Activated T-helper 2 cell treated with anti-CD3 and anti-CD28 coated beads, Interferon-gamma antibody, Interleukin-2, Interleukin-4, amounts not matched to agents 10 μg/mL and 5 μg/mL and 100 μg/mL, durations not matched to agents 14 hours and 24 hours and 36 hours (primary cell): Measurements from ENCODE around the gene LMAN1L. TPM values are rescaled to one million over a fixed set of nuclear protein-coding genes. Genes with fewer than 3 reads are reported as not detected.

Source experiments
- DNase-seq: peaks from one replicate; pipeline ENCODE4 v3.0.0; 2021; ENCODE audit warnings: low spot score
- H3K27ac Mint-ChIP-seq: one replicate; pipeline ENCODE4 v1.8.0; 2021; ENCODE audit warnings: mixed read lengths
- H3K27me3 Mint-ChIP-seq: one replicate; pipeline ENCODE4 v1.8.0; 2021; ENCODE audit warnings: low read depth, mixed read lengths
- H3K36me3 Mint-ChIP-seq: one replicate; pipeline ENCODE4 v1.8.0; 2021; ENCODE audit warnings: low read depth, mixed read lengths
- H3K4me1 Mint-ChIP-seq: one replicate; pipeline ENCODE4 v1.8.0; 2021; ENCODE audit warnings: low read depth, mixed read lengths
- H3K4me3 Mint-ChIP-seq: one replicate; pipeline ENCODE4 v1.8.0; 2021; ENCODE audit warnings: low read depth, mild to moderate bottlenecking, moderate library complexity, mixed read lengths
- H3K9me3 Mint-ChIP-seq: one replicate; pipeline ENCODE4 v1.8.0; 2021; ENCODE audit warnings: mixed read lengths
- intact Hi-C: fragments of 100-400 bp; cut with micrococcal nuclease; formaldehyde crosslinking; loops from one replicate; pipeline ENCODE4 v1.15.1; 2023
- total RNA-seq: library from RNA; stranded (reverse); gene quantifications from 2 replicates; pipeline ENCODE4 v1.2.3, GENCODE V29; 2022

Gene LMAN1L
- total RNA-seq, 1 donor from 2014 or later: 0.32 TPM

GRCh38 chr15:74869372-74869725 is 56.7 kb downstream of the LMAN1L start:
- H3K27me3 Mint-ChIP-seq: no peaks in the 10 kb centered on the region
- H3K4me1 Mint-ChIP-seq: peaks cover 58% of the 10 kb centered on the region
- intact Hi-C loops: no loop called here
- H3K27ac Mint-ChIP-seq: peak overlapping the region; percentile 97
- peaks cover 54% of the 10 kb centered on the region for H3K36me3 Mint-ChIP-seq
- DNase-seq: no peak
- peak overlapping the region; percentile 98 for H3K4me3 Mint-ChIP-seq
- no peaks in the 10 kb centered on the region for H3K9me3 Mint-ChIP-seq

GRCh38 chr15:74869726-74870407 is 57.2 kb downstream of the LMAN1L start:
- peaks cover 51% of the 10 kb centered on the region for H3K36me3 Mint-ChIP-seq
- peak; percentile 50 for DNase-seq
- H3K27ac Mint-ChIP-seq: peak overlapping the region; percentile 97
- intact Hi-C loops: loop anchor here (2.0 to 5.0 kb wide), 3 partner anchors 67 to 867 kb away; partner anchors contain the start of gene COX5A
- H3K4me1 Mint-ChIP-seq: peaks cover 55% of the 10 kb centered on the region
- peak overlapping the region; percentile 98 for H3K4me3 Mint-ChIP-seq
- H3K9me3 Mint-ChIP-seq: no peaks in the 10 kb centered on the region
- no peaks in the 10 kb centered on the region for H3K27me3 Mint-ChIP-seq

DNA sequence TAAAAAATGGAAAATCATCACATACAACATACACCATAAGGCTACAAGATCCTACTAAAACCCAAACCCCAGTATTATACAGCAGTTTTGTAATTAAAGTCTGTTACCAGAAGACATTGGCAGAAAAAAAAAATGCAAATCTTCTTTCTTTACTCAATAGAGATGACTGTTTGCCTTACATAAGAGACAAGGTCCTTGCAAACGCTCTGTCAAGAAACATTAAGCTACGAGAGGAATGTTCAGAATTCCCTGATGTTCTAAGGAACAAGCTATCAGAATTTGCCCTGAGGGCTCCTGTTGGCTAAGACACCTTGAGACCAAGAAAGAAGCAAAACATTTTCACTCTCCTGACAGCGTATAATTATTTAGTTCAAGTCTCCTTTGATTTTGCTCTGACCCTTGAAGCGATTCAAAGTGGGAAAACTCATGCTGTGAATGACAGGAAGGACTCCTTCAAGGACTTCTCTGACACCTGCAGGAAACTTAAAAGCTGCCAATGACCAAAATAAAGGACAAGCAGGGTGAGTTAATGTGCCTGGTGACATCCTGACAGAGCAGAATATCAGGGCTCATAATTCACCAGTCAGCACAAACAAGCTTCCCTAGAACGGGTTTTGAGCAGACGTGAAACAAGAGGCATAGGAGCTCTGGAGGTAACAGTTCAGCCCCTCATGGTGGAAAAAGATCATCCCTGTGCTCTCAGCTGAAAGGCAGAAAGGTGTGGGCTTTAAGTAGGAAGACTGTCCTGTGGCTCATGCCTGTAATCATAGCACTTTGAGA is 58.0 kb downstream of the LMAN1L start:
- no peak for DNase-seq
- Mint-ChIP-seq H3K9me3 (no peaks in the 10 kb centered on the region), H3K27ac (peak overlapping the region; percentile 97), H3K27me3 (no peaks in the 10 kb centered on the region), H3K36me3 (peaks cover 46% of the 10 kb centered on the region), H3K4me3 (peak overlapping the region; percentile 98), H3K4me1 (peaks cover 51% of the 10 kb centered on the region)
- intact Hi-C loops: loop anchor here (2.0 to 5.0 kb wide), 3 partner anchors 67 to 867 kb away; partner anchors contain the start of gene COX5A

GRCh38 chr15:74872702-74873035 is 60.0 kb downstream of the LMAN1L start:
- Mint-ChIP-seq H3K9me3 (no peaks in the 10 kb centered on the region), H3K4me3 (peak overlapping the region; percentile 98), H3K4me1 (peaks cover 40% of the 10 kb centered on the region), H3K27me3 (peaks cover 1% of the 10 kb centered on the region), H3K27ac (peak overlapping the region; percentile 89), H3K36me3 (peaks cover 32% of the 10 kb centered on the region)
- DNase-seq: no peak
- intact Hi-C loops: loop anchor here (1.0 to 5.0 kb wide), 5 partner anchors 17 to 865 kb away; partner anchors contain the start of genes COX5A and FAM219B

DNA sequence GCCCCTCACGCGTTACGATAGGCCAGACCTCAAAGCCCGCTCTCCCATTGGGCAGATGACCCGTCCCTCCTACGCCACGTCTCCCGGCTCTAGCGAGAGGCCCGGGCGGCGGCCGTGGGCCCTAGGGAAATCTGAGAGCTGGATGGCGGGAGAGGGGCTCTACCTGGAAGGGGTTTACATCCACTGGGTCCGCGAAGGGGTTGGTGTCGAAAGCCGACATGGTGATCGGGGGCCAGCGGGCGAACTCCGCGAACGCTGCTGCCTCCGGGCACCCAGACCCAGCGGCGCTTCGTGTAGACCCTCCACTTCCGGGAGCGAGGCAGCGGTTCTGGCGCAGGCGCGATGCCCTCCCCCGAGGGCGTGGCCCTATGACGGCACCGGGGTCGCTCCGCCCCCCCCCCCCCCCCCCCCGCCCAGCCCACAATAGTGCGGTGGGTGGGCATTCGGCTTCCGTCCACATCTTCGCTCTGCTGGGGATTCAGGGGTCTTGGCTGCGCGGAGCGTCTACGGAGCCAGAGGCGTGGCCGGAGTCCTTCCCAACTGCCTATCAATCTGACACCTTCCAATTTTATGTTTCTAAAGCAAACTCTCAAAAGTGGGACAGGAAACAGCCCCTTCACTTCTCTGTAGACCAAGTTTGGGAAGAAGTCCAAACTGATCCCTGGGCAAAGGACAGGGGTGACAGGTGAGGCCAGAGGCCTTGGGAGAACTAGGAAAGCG is 60.6 kb downstream of the LMAN1L start, which contains the start of gene SCAMP2:
Gene SCAMP2, minus strand, starts transcription at position 330 of the 720 bp plus-strand sequence. Its CDS starts 110 bp downstream, at position 220.
- intact Hi-C loops: loop anchor here (1.0 to 5.0 kb wide), 5 partner anchors 16 to 864 kb away; partner anchors contain the start of genes COX5A and FAM219B
- H3K4me1 Mint-ChIP-seq: peaks cover 34% of the 10 kb centered on the region
- peak within 1 kb of the TSS; percentile 98 for H3K4me3 Mint-ChIP-seq

GRCh38 chr15:74873756-74874424 is 61.3 kb downstream of the LMAN1L start:
- Mint-ChIP-seq H3K27ac (peak overlapping the region; percentile 89), H3K36me3 (peaks cover 23% of the 10 kb centered on the region), H3K9me3 (no peaks in the 10 kb centered on the region), H3K4me3 (peak overlapping the region; percentile 98), H3K4me1 (peaks cover 31% of the 10 kb centered on the region), H3K27me3 (peaks cover 1% of the 10 kb centered on the region)
- peak; percentile 29 for DNase-seq
- intact Hi-C loops: loop anchor here (1.0 to 5.0 kb wide), 5 partner anchors 15 to 863 kb away; partner anchors contain the start of genes COX5A and FAM219B

More for the DNA sequence above, 60.6 kb downstream of the LMAN1L start, which contains the start of gene SCAMP2:
- H3K9me3 Mint-ChIP-seq: no peaks in the 10 kb centered on the region
- DNase-seq: peak; percentile 89
- peaks cover 26% of the 10 kb centered on the region for H3K36me3 Mint-ChIP-seq
- peaks cover 1% of the 10 kb centered on the region for H3K27me3 Mint-ChIP-seq
- peak within 1 kb of the TSS; percentile 89 for H3K27ac Mint-ChIP-seq

Other genes starting within 250 kb of the LMAN1L start
- 119 and 122 TPM in 2 replicates for gene CLK3, start 197.0 kb upstream of the LMAN1L start, total RNA-seq
- 49.3 and 54.8 TPM in 2 replicates for gene EDC3, start 116.8 kb upstream of the LMAN1L start, total RNA-seq
- gene CYP1A1, start 87.3 kb upstream of the LMAN1L start, total RNA-seq: 0.37 and 0.48 TPM in 2 replicates
- gene CYP1A2, start 64.0 kb upstream of the LMAN1L start, total RNA-seq: not detected in 2 replicates
- gene CSK, start 30.8 kb upstream of the LMAN1L start, total RNA-seq: 261 and 266 TPM in 2 replicates
- 0.16 TPM in 1 of 2 replicates, not detected in the other for gene CPLX3, start 13.8 kb downstream of the LMAN1L start, total RNA-seq
- gene ULK3, start 30.3 kb downstream of the LMAN1L start, total RNA-seq: 45.5 and 47.7 TPM in 2 replicates
- gene SCAMP2, start 60.5 kb downstream of the LMAN1L start, total RNA-seq: 85.0 and 90.6 TPM in 2 replicates
- 66.3 and 71.6 TPM in 2 replicates for gene MPI, start 77.2 kb downstream of the LMAN1L start, total RNA-seq
- 82.1 and 95.2 TPM in 2 replicates for gene FAM219B, start 94.0 kb downstream of the LMAN1L start, total RNA-seq
- 311 and 333 TPM in 2 replicates for gene COX5A, start 125.2 kb downstream of the LMAN1L start, total RNA-seq
- 13.1 and 14.2 TPM in 2 replicates for gene RPP25, start 143.9 kb downstream of the LMAN1L start, total RNA-seq
- gene SCAMP5, start 182.7 kb downstream of the LMAN1L start, total RNA-seq: 0.89 and 0.99 TPM in 2 replicates
- gene PPCDC, start 210.8 kb downstream of the LMAN1L start, total RNA-seq: 28.4 and 31.0 TPM in 2 replicates